ENCODE data around the gene TCHHL1.

Gene TCHHL1

GRCh38 chr1:152089014-152089674, at the start of gene TCHHL1:
Gene TCHHL1, minus strand, starts transcription at chr1:152089064. Its CDS starts 921 bp downstream, at chr1:152088143.
- H3K36me3 ChIP-seq (ENCODE audit: control insufficient read depth, insufficient read depth, low read length): no peaks in the 10 kb centered on the region
- peaks cover 35% of the 10 kb centered on the region for H3K27me3 ChIP-seq (ENCODE audit: control insufficient read depth, insufficient read depth, low read length)
- no peaks in the 10 kb centered on the region for H3K4me1 ChIP-seq (ENCODE audit: control insufficient read depth, insufficient read depth, low read length)
- no peak within 1 kb of the TSS for H3K4me3 ChIP-seq (ENCODE audit: low read depth, low read length)
- H3K27ac ChIP-seq (ENCODE audit: low read depth, low read length): no peak within 1 kb of the TSS
- no peak within 1 kb of the TSS for H3K9ac ChIP-seq (ENCODE audit: low read length)
- H3K9me3 ChIP-seq (ENCODE audit: control insufficient read depth, insufficient read depth, low read depth, low read length): peaks cover 3% of the 10 kb centered on the region

DNA sequence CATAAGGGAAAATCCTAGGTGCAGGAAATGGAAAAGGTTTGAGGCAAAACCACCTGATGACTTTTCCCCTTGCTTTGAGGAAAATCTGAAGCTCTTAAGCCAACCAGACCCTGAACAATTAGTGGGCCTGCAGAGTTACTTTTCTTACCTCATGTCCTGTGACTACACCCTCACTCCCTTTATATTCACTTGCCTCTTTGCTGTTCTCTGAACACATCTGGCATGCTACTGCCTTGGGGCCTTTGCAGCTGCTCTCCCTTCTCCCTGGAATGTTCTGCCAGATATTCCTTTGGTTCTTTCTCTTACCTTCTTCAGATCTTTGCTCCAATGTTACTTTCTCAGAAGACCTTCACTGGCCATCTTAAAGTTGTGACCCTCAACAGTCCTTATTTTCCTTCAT, 48.4 kb upstream of the TCHHL1 start:
- Histone ChIP-seq H3K9ac (ENCODE audit: low read length) (no peak overlapping the region), H3K36me3 (ENCODE audit: control insufficient read depth, insufficient read depth, low read length) (no peaks in the 10 kb centered on the region), H3K27ac (ENCODE audit: low read depth, low read length) (no peak overlapping the region), H3K4me1 (ENCODE audit: control insufficient read depth, insufficient read depth, low read length) (no peaks in the 10 kb centered on the region), H3K4me3 (ENCODE audit: low read depth, low read length) (no peak overlapping the region), H3K27me3 (ENCODE audit: control insufficient read depth, insufficient read depth, low read length) (peaks cover 17% of the 10 kb centered on the region; the same call in 1 of the 2 replicates), H3K9me3 (ENCODE audit: control insufficient read depth, insufficient read depth, low read depth, low read length) (no peaks in the 10 kb centered on the region; the same call in 1 of the 2 replicates)

- Histone ChIP-seq H3K9ac (ENCODE audit: low read length) (no peak overlapping the region), H3K9me3 (ENCODE audit: control insufficient read depth, insufficient read depth, low read depth, low read length) (0 out of 2 replicates have a peak, but pooled peaks cover 2% of the 10 kb centered on the region), H3K27me3 (ENCODE audit: control insufficient read depth, insufficient read depth, low read length) (peaks cover 15% of the 10 kb centered on the region), H3K27ac (ENCODE audit: low read depth, low read length) (no peak overlapping the region), H3K4me3 (ENCODE audit: low read depth, low read length) (no peak overlapping the region), H3K36me3 (ENCODE audit: control insufficient read depth, insufficient read depth, low read length) (no peaks in the 10 kb centered on the region), H3K4me1 (ENCODE audit: control insufficient read depth, insufficient read depth, low read length) (no peaks in the 10 kb centered on the region; the same call in 1 of the 2 replicates)
Observed at GRCh38 chr1:152130186-152130585, 41.3 kb upstream of the TCHHL1 start.

GRCh38 chr1:152127673-152128072, 38.8 kb upstream of the TCHHL1 start:
- peaks cover 23% of the 10 kb centered on the region for H3K27me3 ChIP-seq (ENCODE audit: control insufficient read depth, insufficient read depth, low read length)
- no peak overlapping the region for H3K9ac ChIP-seq (ENCODE audit: low read length)
- H3K9me3 ChIP-seq (ENCODE audit: control insufficient read depth, insufficient read depth, low read depth, low read length): 0 out of 2 replicates have a peak, but pooled peaks cover 2% of the 10 kb centered on the region
- H3K27ac ChIP-seq (ENCODE audit: low read depth, low read length): no peak overlapping the region
- H3K4me3 ChIP-seq (ENCODE audit: low read depth, low read length): no peak overlapping the region
- H3K36me3 ChIP-seq (ENCODE audit: control insufficient read depth, insufficient read depth, low read length): no peaks in the 10 kb centered on the region
- H3K4me1 ChIP-seq (ENCODE audit: control insufficient read depth, insufficient read depth, low read length): no peaks in the 10 kb centered on the region; the same call in 1 of the 2 replicates

GRCh38 chr1:152125834-152126443, 37.1 kb upstream of the TCHHL1 start:
- peaks cover 31% of the 10 kb centered on the region for H3K27me3 ChIP-seq (ENCODE audit: control insufficient read depth, insufficient read depth, low read length)
- no peak overlapping the region for H3K4me3 ChIP-seq (ENCODE audit: low read depth, low read length)
- H3K27ac ChIP-seq (ENCODE audit: low read depth, low read length): no peak overlapping the region
- no peaks in the 10 kb centered on the region; the same call in 1 of the 2 replicates for H3K4me1 ChIP-seq (ENCODE audit: control insufficient read depth, insufficient read depth, low read length)
- H3K36me3 ChIP-seq (ENCODE audit: control insufficient read depth, insufficient read depth, low read length): no peaks in the 10 kb centered on the region
- H3K9ac ChIP-seq (ENCODE audit: low read length): no peak overlapping the region
- H3K9me3 ChIP-seq (ENCODE audit: control insufficient read depth, insufficient read depth, low read depth, low read length): no peaks in the 10 kb centered on the region

GRCh38 chr1:152118915-152119314, 30.1 kb upstream of the TCHHL1 start:
- Histone ChIP-seq H3K4me1 (ENCODE audit: control insufficient read depth, insufficient read depth, low read length) (no peaks in the 10 kb centered on the region), H3K4me3 (ENCODE audit: low read depth, low read length) (no peak overlapping the region), H3K36me3 (ENCODE audit: control insufficient read depth, insufficient read depth, low read length) (no peaks in the 10 kb centered on the region), H3K9ac (ENCODE audit: low read length) (no peak overlapping the region), H3K27ac (ENCODE audit: low read depth, low read length) (no peak overlapping the region), H3K9me3 (ENCODE audit: control insufficient read depth, insufficient read depth, low read depth, low read length) (no peaks in the 10 kb centered on the region), H3K27me3 (ENCODE audit: control insufficient read depth, insufficient read depth, low read length) (peaks cover 67% of the 10 kb centered on the region)

- Histone ChIP-seq H3K9me3 (ENCODE audit: control insufficient read depth, insufficient read depth, low read depth, low read length) (no peaks in the 10 kb centered on the region; the same call in 1 of the 2 replicates), H3K9ac (ENCODE audit: low read length) (no peak within 1 kb of the TSS), H3K4me1 (ENCODE audit: control insufficient read depth, insufficient read depth, low read length) (peaks cover 25% of the 10 kb centered on the region), H3K36me3 (ENCODE audit: control insufficient read depth, insufficient read depth, low read length) (no peaks in the 10 kb centered on the region), H3K27ac (ENCODE audit: low read depth, low read length) (no peak within 1 kb of the TSS), H3K4me3 (ENCODE audit: low read depth, low read length) (no peak within 1 kb of the TSS), H3K27me3 (ENCODE audit: control insufficient read depth, insufficient read depth, low read length) (peaks cover 88% of the 10 kb centered on the region)
Observed at GRCh38 chr1:152115344-152115743, 26.5 kb upstream of the TCHHL1 start, which contains the start of gene TCHH. Gene TCHH, minus strand, starts transcription at chr1:152115444. Its CDS starts 1,364 bp downstream, at chr1:152114080.

GRCh38 chr1:152112885-152113432, 24.1 kb upstream of the TCHHL1 start:
- H3K9me3 ChIP-seq (ENCODE audit: control insufficient read depth, insufficient read depth, low read depth, low read length): peaks cover 14% of the 10 kb centered on the region
- no peaks in the 10 kb centered on the region for H3K36me3 ChIP-seq (ENCODE audit: control insufficient read depth, insufficient read depth, low read length)
- H3K4me1 ChIP-seq (ENCODE audit: control insufficient read depth, insufficient read depth, low read length): peaks cover 29% of the 10 kb centered on the region
- H3K27me3 ChIP-seq (ENCODE audit: control insufficient read depth, insufficient read depth, low read length): peaks cover 96% of the 10 kb centered on the region
- H3K4me3 ChIP-seq (ENCODE audit: low read depth, low read length): peak overlapping the region; percentile 50
- no peak overlapping the region for H3K27ac ChIP-seq (ENCODE audit: low read depth, low read length)
- no peak overlapping the region for H3K9ac ChIP-seq (ENCODE audit: low read length)

- peak overlapping the region; percentile 50 for H3K4me3 ChIP-seq (ENCODE audit: low read depth, low read length)
- no peaks in the 10 kb centered on the region for H3K36me3 ChIP-seq (ENCODE audit: control insufficient read depth, insufficient read depth, low read length)
- no peak overlapping the region for H3K27ac ChIP-seq (ENCODE audit: low read depth, low read length)
- H3K9ac ChIP-seq (ENCODE audit: low read length): no peak overlapping the region
- peaks cover 100% of the 10 kb centered on the region for H3K27me3 ChIP-seq (ENCODE audit: control insufficient read depth, insufficient read depth, low read length)
- H3K4me1 ChIP-seq (ENCODE audit: control insufficient read depth, insufficient read depth, low read length): peaks cover 29% of the 10 kb centered on the region
- peaks cover 19% of the 10 kb centered on the region for H3K9me3 ChIP-seq (ENCODE audit: control insufficient read depth, insufficient read depth, low read depth, low read length)
Observed at GRCh38 chr1:152112101-152112884, 23.4 kb upstream of the TCHHL1 start.

GRCh38 chr1:152111515-152111968, 22.7 kb upstream of the TCHHL1 start:
- Histone ChIP-seq H3K36me3 (ENCODE audit: control insufficient read depth, insufficient read depth, low read length) (no peaks in the 10 kb centered on the region), H3K4me1 (ENCODE audit: control insufficient read depth, insufficient read depth, low read length) (peaks cover 29% of the 10 kb centered on the region), H3K9ac (ENCODE audit: low read length) (peak overlapping the region; percentile 24), H3K27ac (ENCODE audit: low read depth, low read length) (no peak overlapping the region), H3K27me3 (ENCODE audit: control insufficient read depth, insufficient read depth, low read length) (peaks cover 100% of the 10 kb centered on the region), H3K4me3 (ENCODE audit: low read depth, low read length) (peak overlapping the region; percentile 54), H3K9me3 (ENCODE audit: control insufficient read depth, insufficient read depth, low read depth, low read length) (peaks cover 19% of the 10 kb centered on the region)
